Spleen (tissue), 7 donors: Measurements from ENCODE around the gene SAA4.

Experiments used
- CTCF ChIP-seq, 11 experiments: fragments of 200-600 bp in 7 of 11; fragments of 450-650 bp in 4 of 11; sonication (generic) in 4 of 11; IDR thresholded peaks in 8 of 11; conservative IDR thresholded peaks in 3 of 11; 1 replicate in 7 of 11; 2 replicates in 4 of 11; pipeline versions ENCODE4 v1.4.0 to v1.8.0; 2016 to 2021; ENCODE audit warnings: antibody characterized with exemption in 11 of 11, inconsistent platforms in 4 of 11, mild to moderate bottlenecking in 1 of 11
- POLR2A ChIP-seq, 3 donors: fragments of 450-650 bp; IDR thresholded peaks; one replicate each; pipeline ENCODE4 v1.5.1; 2017; ENCODE audit warnings: antibody characterized with exemption in 3 of 3, mild to moderate bottlenecking in 1 of 3
- donor health status: DM: no; HTN: no; CAD: no; lungs with moderate emphysema.
- donor health status: DM: no; HTN: no; CAD: no.
- donor health status: DM: no; HTN: no; CAD: no.

- TF ChIP-seq CTCF (IDR thresholded peaks at IDR 0.05 in 8 of 11, conservative IDR thresholded peaks at IDR 0.05 in 3 of 11) (no peak), POLR2A (IDR thresholded peaks at IDR 0.05) (no peak)
Measured at GRCh38 chr11:18254781-18255361, 18.3 kb upstream of the SAA4 start.
